Neural cell (in vitro differentiated cells): ENCODE data around the gene ACR.

ENCODE experiments used
- EZH2 ChIP-seq: fragments of 200-600, 300-800 bp; shearing (Covaris generic), sonication (generic); IDR thresholded peaks from 2 replicates; pipeline ENCODE4 v1.6.1; 2014; ENCODE audit warnings: antibody characterized with exemption, low read length, borderline replicate concordance, mild to moderate bottlenecking; ENCODE audit not compliant: insufficient read depth, poor library complexity, severe bottlenecking
- POLR2AphosphoS5 ChIP-seq: IDR thresholded peaks from 2 replicates; pipeline ENCODE4 v1.6.1; 2012
- RAD21 ChIP-seq: fragments of 450-650 bp; conservative IDR thresholded peaks from 2 replicates; pipeline ENCODE4 v1.6.1; 2014; ENCODE audit warnings: antibody characterized with exemption, mild to moderate bottlenecking, moderate library complexity
- SMC3 ChIP-seq: fragments of 450-650 bp; conservative IDR thresholded peaks from 2 replicates; pipeline ENCODE4 v1.6.1; 2014; ENCODE audit warnings: antibody characterized with exemption, mild to moderate bottlenecking, moderate library complexity; ENCODE audit not compliant: poor library complexity
- TF ChIP-seq, protein P1 (sequence below): fragments of 450-650 bp; IDR thresholded peaks from 2 replicates; pipeline ENCODE4 v1.5.1; 2014; ENCODE audit warnings: antibody characterized with exemption, mild to moderate bottlenecking, moderate library complexity; ENCODE audit not compliant: poor library complexity, severe bottlenecking

DNA sequence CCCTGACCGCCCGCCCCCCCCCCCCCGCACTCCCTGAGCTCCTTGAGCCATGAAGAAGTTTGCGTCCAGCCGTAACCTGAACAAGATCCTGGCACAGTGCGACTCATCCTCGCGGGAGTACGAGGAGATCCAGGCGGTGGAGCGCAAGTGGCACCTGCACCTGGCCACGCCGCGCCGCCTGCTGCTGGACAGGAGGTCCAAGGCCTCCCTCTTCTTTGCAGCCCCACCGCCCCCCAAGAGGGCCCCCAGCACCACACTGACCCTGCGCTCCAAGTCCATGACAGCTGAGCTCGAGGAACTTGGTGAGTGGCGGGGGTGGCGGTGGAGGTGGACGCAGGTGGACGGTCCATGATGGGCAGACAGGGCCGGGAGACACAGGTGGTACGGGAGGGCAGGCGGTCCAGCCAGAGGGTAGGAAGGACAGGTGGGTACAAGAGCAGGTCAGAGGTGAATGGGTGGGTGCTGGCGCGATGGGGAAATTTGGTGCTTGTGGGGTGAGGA lies 32.1 kb upstream of the ACR start:
- TF ChIP-seq, protein P1, sequence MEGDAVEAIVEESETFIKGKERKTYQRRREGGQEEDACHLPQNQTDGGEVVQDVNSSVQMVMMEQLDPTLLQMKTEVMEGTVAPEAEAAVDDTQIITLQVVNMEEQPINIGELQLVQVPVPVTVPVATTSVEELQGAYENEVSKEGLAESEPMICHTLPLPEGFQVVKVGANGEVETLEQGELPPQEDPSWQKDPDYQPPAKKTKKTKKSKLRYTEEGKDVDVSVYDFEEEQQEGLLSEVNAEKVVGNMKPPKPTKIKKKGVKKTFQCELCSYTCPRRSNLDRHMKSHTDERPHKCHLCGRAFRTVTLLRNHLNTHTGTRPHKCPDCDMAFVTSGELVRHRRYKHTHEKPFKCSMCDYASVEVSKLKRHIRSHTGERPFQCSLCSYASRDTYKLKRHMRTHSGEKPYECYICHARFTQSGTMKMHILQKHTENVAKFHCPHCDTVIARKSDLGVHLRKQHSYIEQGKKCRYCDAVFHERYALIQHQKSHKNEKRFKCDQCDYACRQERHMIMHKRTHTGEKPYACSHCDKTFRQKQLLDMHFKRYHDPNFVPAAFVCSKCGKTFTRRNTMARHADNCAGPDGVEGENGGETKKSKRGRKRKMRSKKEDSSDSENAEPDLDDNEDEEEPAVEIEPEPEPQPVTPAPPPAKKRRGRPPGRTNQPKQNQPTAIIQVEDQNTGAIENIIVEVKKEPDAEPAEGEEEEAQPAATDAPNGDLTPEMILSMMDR = no peak
- TF ChIP-seq POLR2AphosphoS5 (no peak), EZH2 (no peak), RAD21 (no peak), SMC3 (no peak)
